Activated CD4-positive, alpha-beta memory T cell treated with anti-CD3 and anti-CD28 coated beads for 36 hours (primary cell): Measurements from ENCODE around the gene CXXC1. TPM values are rescaled to one million over a fixed set of nuclear protein-coding genes. Genes with fewer than 3 reads are reported as not detected.
A peak's percentile ranks its signal among the peaks of the same experiment; 100 is the strongest.
"Not testable (repeated sequence)": the region's sequence is repeated elsewhere in the genome, so short reads cannot be mapped to it uniquely, and the experiment has no call there.

Experiments
- CTCF ChIA-PET: fragments of 350-600 bp; sonication (Branson Sonifier 250); formaldehyde crosslinking; loops from one replicate; lab custom pipeline; 2021; ENCODE audit warnings: antibody characterized with exemption, inconsistent platforms; lab: Charles Lee
- POLR2A ChIA-PET: fragments of 350-600 bp; sonication (Branson Sonifier 250); formaldehyde crosslinking; loops from one replicate; lab custom pipeline; 2021; ENCODE audit warnings: antibody characterized with exemption; lab: Charles Lee
- DNase-seq: peaks from one replicate; pipeline ENCODE4 v3.0.0-alpha.2; 2020
- H3K27ac Mint-ChIP-seq: one replicate; pipeline ENCODE4 v1.8.0; 2021; ENCODE audit warnings: mixed read lengths
- H3K27me3 Mint-ChIP-seq: one replicate; pipeline ENCODE4 v1.8.0; 2021; ENCODE audit warnings: mixed read lengths
- H3K36me3 Mint-ChIP-seq: one replicate; pipeline ENCODE4 v1.8.0; 2021; ENCODE audit warnings: mixed read lengths
- H3K4me1 Mint-ChIP-seq: one replicate; pipeline ENCODE4 v1.8.0; 2021; ENCODE audit warnings: low read depth, mixed read lengths
- H3K4me3 Mint-ChIP-seq: one replicate; pipeline ENCODE4 v1.8.0; 2021; ENCODE audit warnings: mild to moderate bottlenecking, mixed read lengths
- H3K9me3 Mint-ChIP-seq: one replicate; pipeline ENCODE4 v1.8.0; 2021; ENCODE audit warnings: mixed read lengths
- intact Hi-C: fragments of 100-400 bp; cut with micrococcal nuclease; formaldehyde crosslinking; loops from one replicate; pipeline ENCODE4 v1.15.1; 2023
- total RNA-seq, 2 experiments: library from RNA; stranded (reverse); gene quantifications; one replicate each; pipeline ENCODE4 v1.2.3, GENCODE V29; 2021

Gene CXXC1
- total RNA-seq, 2 experiments from 2014 or later, result 80.8 to 80.9 TPM

DNA sequence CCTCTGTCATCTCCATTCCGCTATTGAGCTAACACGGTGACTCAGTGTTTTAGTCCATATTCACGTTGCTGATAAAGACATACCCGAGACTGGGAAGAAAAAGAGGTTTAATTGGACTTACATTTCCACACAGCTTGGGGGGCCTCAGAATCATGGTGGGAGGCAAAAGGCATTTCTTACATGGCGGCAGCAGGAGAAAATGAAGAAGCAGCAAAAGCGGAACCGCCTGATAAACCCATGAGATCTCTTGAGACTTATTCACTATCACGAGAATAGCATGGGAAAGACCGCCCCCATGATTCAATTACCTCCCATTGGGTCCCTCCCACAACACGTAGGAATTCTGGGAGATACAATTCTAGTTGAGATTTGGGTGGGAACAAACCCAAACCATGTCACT lies 22.6 kb upstream of the CXXC1 start:
- ChIA-PET CTCF (no interaction called here), POLR2A (no interaction called here)
- H3K4me1 Mint-ChIP-seq, result peaks cover 4% of the 10 kb centered on the region
- no peaks in the 10 kb centered on the region for H3K36me3 Mint-ChIP-seq
- intact Hi-C loops, result no loop called here
- H3K9me3 Mint-ChIP-seq, result peaks cover 3% of the 10 kb centered on the region
- DNase-seq, result no peak
- no peak overlapping the region for H3K27ac Mint-ChIP-seq
- no peak overlapping the region for H3K4me3 Mint-ChIP-seq
- peaks cover 5% of the 10 kb centered on the region for H3K27me3 Mint-ChIP-seq

GRCh38 chr18:50308851-50309250 lies 21.4 kb upstream of the CXXC1 start:
- not testable (repeated sequence) for H3K4me1 Mint-ChIP-seq

GRCh38 chr18:50307738-50308470 lies 20.4 kb upstream of the CXXC1 start:
- no peaks in the 10 kb centered on the region for H3K36me3 Mint-ChIP-seq
- ChIA-PET CTCF (interaction anchor here (0.7 to 1.7 kb wide), 2 partner anchors 10 to 49 kb away, joined by 3 to 9 read pairs; no protein-coding TSS in a partner anchor), POLR2A (interaction anchor here (0.7 kb wide), 1 partner anchor 42 kb away, joined by 3 read pairs; no protein-coding TSS in a partner anchor)
- intact Hi-C loops, result loop anchor here (1.0 to 5.0 kb wide), 4 partner anchors 10 to 67 kb away; partner anchors contain the start of genes CFAP53, CXXC1 and SKA1
- H3K4me3 Mint-ChIP-seq, result peak overlapping the region; percentile 83
- H3K27me3 Mint-ChIP-seq, result peaks cover 7% of the 10 kb centered on the region
- DNase-seq, result peak; percentile 93
- peaks cover 4% of the 10 kb centered on the region for H3K4me1 Mint-ChIP-seq
- no peak overlapping the region for H3K27ac Mint-ChIP-seq
- peaks cover 4% of the 10 kb centered on the region for H3K9me3 Mint-ChIP-seq

More at GRCh38 chr18:50308851-50309250, 21.4 kb upstream of the CXXC1 start:
- ChIA-PET CTCF (interaction anchor here (0.7 kb wide), 1 partner anchor 48 kb away, joined by 3 read pairs; no protein-coding TSS in a partner anchor), POLR2A (interaction anchor here (0.9 kb wide), 1 partner anchor 27 kb away, joined by 3 read pairs; the partner anchor contains the start of gene MBD1)
- intact Hi-C loops, result loop anchor here (1.0 to 5.0 kb wide), 2 partner anchors 22 to 42 kb away; partner anchors contain the start of genes CFAP53 and CXXC1
- not testable (repeated sequence) for H3K4me3 Mint-ChIP-seq, H3K27ac Mint-ChIP-seq, H3K27me3 Mint-ChIP-seq, DNase-seq, H3K9me3 Mint-ChIP-seq, H3K36me3 Mint-ChIP-seq

- no peak for DNase-seq
- H3K27me3 Mint-ChIP-seq, result peaks cover 7% of the 10 kb centered on the region
- CTCF ChIA-PET, result interaction anchor here (1.7 kb wide), 1 partner anchor 50 kb away, joined by 9 read pairs; no protein-coding TSS in a partner anchor
- peak overlapping the region; percentile 83 for H3K4me3 Mint-ChIP-seq
- peaks cover 4% of the 10 kb centered on the region for H3K4me1 Mint-ChIP-seq
- intact Hi-C loops, result loop anchor here (1.0 to 5.0 kb wide), 3 partner anchors 9 to 68 kb away; partner anchors contain the start of genes CFAP53 and SKA1
- POLR2A ChIA-PET, result interaction anchor here (0.7 kb wide), 1 partner anchor 42 kb away, joined by 3 read pairs; no protein-coding TSS in a partner anchor
- no peaks in the 10 kb centered on the region for H3K36me3 Mint-ChIP-seq
- no peak overlapping the region for H3K27ac Mint-ChIP-seq
- H3K9me3 Mint-ChIP-seq, result peaks cover 4% of the 10 kb centered on the region
Observed at GRCh38 chr18:50307400-50307737, 19.9 kb upstream of the CXXC1 start.

DNA sequence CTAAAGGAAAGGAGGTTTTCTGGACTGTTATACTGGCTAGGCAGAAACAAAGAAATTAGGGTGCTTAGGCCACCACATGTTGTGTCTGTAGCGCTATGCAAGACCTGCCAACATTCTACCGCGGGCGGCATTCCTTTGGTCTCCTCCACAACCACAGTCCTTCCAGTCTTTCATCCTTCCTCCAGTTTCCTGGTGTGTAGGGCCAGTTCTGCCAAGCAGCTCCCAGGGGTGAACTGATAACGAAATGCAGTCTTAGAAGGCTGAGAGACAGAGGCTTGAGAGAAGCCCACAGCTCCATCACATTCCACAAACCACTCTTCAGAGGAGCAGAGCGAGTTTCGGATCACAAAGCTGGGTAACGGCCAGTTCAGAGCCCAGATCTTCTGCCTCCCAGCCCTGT lies 19.5 kb upstream of the CXXC1 start:
- Mint-ChIP-seq H3K4me1 (peaks cover 4% of the 10 kb centered on the region), H3K4me3 (peak overlapping the region; percentile 83), H3K27ac (no peak overlapping the region), H3K9me3 (peaks cover 4% of the 10 kb centered on the region), H3K36me3 (no peaks in the 10 kb centered on the region), H3K27me3 (peaks cover 9% of the 10 kb centered on the region)
- POLR2A ChIA-PET, result interaction anchor here (0.7 kb wide), 1 partner anchor 41 kb away, joined by 3 read pairs; no protein-coding TSS in a partner anchor
- DNase-seq, result no peak
- CTCF ChIA-PET, result interaction anchor here (1.7 kb wide), 1 partner anchor 50 kb away, joined by 9 read pairs; no protein-coding TSS in a partner anchor
- intact Hi-C loops, result loop anchor here (1.0 to 5.0 kb wide), 3 partner anchors 9 to 68 kb away; partner anchors contain the start of genes CFAP53 and SKA1

- no peak overlapping the region for H3K4me3 Mint-ChIP-seq
- no peaks in the 10 kb centered on the region for H3K36me3 Mint-ChIP-seq
- H3K27ac Mint-ChIP-seq, result no peak overlapping the region
- peaks cover 26% of the 10 kb centered on the region for H3K27me3 Mint-ChIP-seq
- H3K9me3 Mint-ChIP-seq, result peaks cover 4% of the 10 kb centered on the region
- CTCF ChIA-PET, result no interaction called here
- no peak for DNase-seq
- peaks cover 10% of the 10 kb centered on the region for H3K4me1 Mint-ChIP-seq
- intact Hi-C loops, result no loop called here
- POLR2A ChIA-PET, result no interaction called here
Observed at GRCh38 chr18:50301074-50301473, 13.6 kb upstream of the CXXC1 start.

DNA sequence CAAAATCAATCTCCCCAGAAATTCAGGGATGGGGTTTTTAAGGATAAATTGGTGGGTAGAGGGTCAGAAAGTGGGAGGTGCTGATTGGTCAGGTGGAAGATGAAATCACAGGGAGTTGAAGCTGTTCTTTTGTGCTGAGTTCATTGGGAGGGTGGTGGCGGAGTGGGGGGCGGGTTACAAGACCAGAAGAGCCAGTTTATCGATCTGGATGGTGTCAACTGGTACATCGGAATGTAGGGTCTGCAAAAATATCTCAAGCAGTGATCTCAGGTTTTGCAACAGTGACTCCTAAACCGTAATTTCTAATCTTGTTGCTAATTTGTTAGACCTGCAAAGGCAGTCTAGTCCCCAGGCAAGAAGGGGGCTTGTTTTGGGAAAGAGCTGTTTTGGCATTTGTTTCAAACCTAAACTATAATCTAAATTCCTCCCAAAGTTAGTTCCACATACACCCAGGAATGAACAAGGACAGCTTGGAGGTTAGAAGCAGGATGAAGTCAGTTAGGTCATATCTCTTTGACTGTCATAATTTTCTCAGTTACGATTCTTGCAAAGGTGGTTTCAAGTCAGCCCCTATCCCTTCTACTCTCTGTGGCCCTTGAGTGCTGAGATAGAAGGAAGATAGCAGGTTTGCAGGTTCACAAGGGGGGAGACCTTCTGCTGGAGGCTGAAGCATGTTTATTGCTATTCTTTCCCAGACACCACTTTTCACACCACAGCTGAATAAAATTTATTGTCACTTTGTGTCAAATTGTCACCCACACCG lies 12.3 kb upstream of the CXXC1 start:
- Mint-ChIP-seq H3K4me3 (no peak overlapping the region), H3K4me1 (peaks cover 10% of the 10 kb centered on the region), H3K27me3 (peaks cover 22% of the 10 kb centered on the region), H3K36me3 (no peaks in the 10 kb centered on the region), H3K9me3 (no peaks in the 10 kb centered on the region), H3K27ac (no peak overlapping the region)
- CTCF ChIA-PET, result no interaction called here
- no peak for DNase-seq
- POLR2A ChIA-PET, result no interaction called here
- intact Hi-C loops, result no loop called here

GRCh38 chr18:50298443-50299284 lies 11.2 kb upstream of the CXXC1 start:
- H3K4me3 Mint-ChIP-seq, result peak overlapping the region; percentile 72
- H3K27me3 Mint-ChIP-seq, result peaks cover 19% of the 10 kb centered on the region
- DNase-seq, result no peak
- CTCF ChIA-PET, result interaction anchor here (1.3 kb wide), 1 partner anchor 59 kb away, joined by 4 read pairs; no protein-coding TSS in a partner anchor
- H3K9me3 Mint-ChIP-seq, result no peaks in the 10 kb centered on the region
- H3K36me3 Mint-ChIP-seq, result no peaks in the 10 kb centered on the region
- intact Hi-C loops, result loop anchor here (1.0 kb wide), 2 partner anchors 9 to 10 kb away; no protein-coding TSS in a partner anchor
- POLR2A ChIA-PET, result no interaction called here
- H3K27ac Mint-ChIP-seq, result no peak overlapping the region
- H3K4me1 Mint-ChIP-seq, result peaks cover 10% of the 10 kb centered on the region

- H3K4me1 Mint-ChIP-seq, result peaks cover 10% of the 10 kb centered on the region
- H3K9me3 Mint-ChIP-seq, result no peaks in the 10 kb centered on the region
- H3K36me3 Mint-ChIP-seq, result no peaks in the 10 kb centered on the region
- peaks cover 19% of the 10 kb centered on the region for H3K27me3 Mint-ChIP-seq
- H3K4me3 Mint-ChIP-seq, result peak overlapping the region; percentile 72
- peak; percentile 88 for DNase-seq
- no peak overlapping the region for H3K27ac Mint-ChIP-seq
- ChIA-PET CTCF (interaction anchor here (0.6 to 1.3 kb wide), 2 partner anchors 10 to 60 kb away, joined by 3 to 4 read pairs; no protein-coding TSS in a partner anchor), POLR2A (no interaction called here)
- intact Hi-C loops, result loop anchor here (1.0 kb wide), 2 partner anchors 9 to 10 kb away; no protein-coding TSS in a partner anchor
Observed at GRCh38 chr18:50297621-50298442, 10.3 kb upstream of the CXXC1 start.

DNA sequence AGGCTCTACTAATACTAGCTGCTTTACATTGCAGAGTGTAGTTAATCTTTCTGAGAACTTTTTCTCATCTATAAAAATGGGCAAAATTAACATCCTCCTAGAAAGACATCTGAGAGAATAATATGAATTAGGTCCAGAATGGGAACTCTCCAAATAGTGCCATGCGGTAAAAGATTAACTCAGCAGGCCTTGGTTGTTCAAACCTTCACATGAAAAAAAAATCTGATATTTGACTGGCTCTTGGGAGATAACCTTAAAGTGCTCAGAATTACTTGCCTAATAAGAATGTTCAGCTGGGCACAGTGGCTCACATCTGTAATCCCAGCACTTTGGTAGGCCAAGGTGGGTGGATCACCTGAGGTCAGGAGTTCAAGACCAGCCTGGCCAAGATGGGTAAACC lies 5.5 kb upstream of the CXXC1 start:
- Mint-ChIP-seq H3K27ac (no peak overlapping the region), H3K36me3 (no peaks in the 10 kb centered on the region), H3K4me3 (no peak overlapping the region), H3K9me3 (no peaks in the 10 kb centered on the region), H3K27me3 (peaks cover 2% of the 10 kb centered on the region), H3K4me1 (peaks cover 14% of the 10 kb centered on the region)
- ChIA-PET POLR2A (no interaction called here), CTCF (interaction anchor here (1.5 kb wide), 1 partner anchor 64 kb away, joined by 6 read pairs; no protein-coding TSS in a partner anchor)
- intact Hi-C loops, result no loop called here
- DNase-seq, result no peak
